ENCODE data around the gene KCTD17.

DNA sequence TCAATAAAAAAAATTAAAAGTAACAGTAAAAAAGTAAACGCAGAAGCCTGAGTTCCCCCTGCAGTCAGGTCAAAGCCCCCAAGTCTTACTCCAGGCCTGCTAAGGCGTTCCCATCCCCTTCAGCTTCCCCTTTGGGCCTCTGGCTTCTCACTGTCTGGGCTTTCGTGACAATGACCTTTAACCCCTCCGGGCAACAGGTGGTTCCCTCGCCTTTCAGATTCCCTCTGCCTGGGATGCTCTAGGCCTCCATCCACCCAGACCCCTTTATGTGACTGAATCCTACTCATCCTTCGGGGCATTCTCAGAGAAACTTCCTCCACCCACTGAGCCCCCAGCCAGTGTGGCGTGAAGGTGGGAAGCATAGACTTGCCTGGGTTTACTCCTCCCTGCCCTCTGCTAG is 24.0 kb upstream of the KCTD17 start:
- TF ChIP-seq CTCF (IDR thresholded peaks at IDR 0.05) (no peak), POLR2AphosphoS5 (IDR thresholded peaks at IDR 0.05) (no peak), POLR2A (IDR thresholded peaks at IDR 0.05) (no peak)
